DOHH2 (cell line): ENCODE results near the gene CALML3.

Experiments used
- H3F3A ChIP-seq: fragments of 200-600 bp; sonication (generic), shearing (Covaris generic); 2 replicates; pipeline ENCODE4 v1.6.0; 2016; ENCODE audit warnings: antibody characterized with exemption, mild to moderate bottlenecking; ENCODE audit not compliant: control insufficient read depth, insufficient read depth
- H3K27ac ChIP-seq: fragments of 200-600 bp; sonication (generic); 2 replicates; pipeline ENCODE4 v1.5.1; 2014; ENCODE audit warnings: low read depth, mild to moderate bottlenecking, low read length, moderate library complexity
- H3K27me3 ChIP-seq: fragments of 200-600 bp; sonication (generic); 2 replicates; pipeline ENCODE4 v1.6.1; 2014; ENCODE audit warnings: mild to moderate bottlenecking, low read length, mixed read lengths; ENCODE audit not compliant: control insufficient read depth
- H3K36me3 ChIP-seq: fragments of 200-600 bp; sonication (generic); 2 replicates; pipeline ENCODE4 v1.6.1; 2014; ENCODE audit warnings: mild to moderate bottlenecking, low read length, moderate library complexity, mixed read lengths; ENCODE audit not compliant: control insufficient read depth
- H3K4me1 ChIP-seq: fragments of 200-600 bp; sonication (generic); 2 replicates; pipeline ENCODE4 v1.6.1; 2014; ENCODE audit warnings: mild to moderate bottlenecking, low read length, mixed read lengths; ENCODE audit not compliant: control insufficient read depth
- H3K4me2 ChIP-seq: fragments of 200-600 bp; sonication (generic); 2 replicates; pipeline ENCODE4 v1.6.0; 2014; ENCODE audit warnings: mild to moderate bottlenecking, low read length, moderate library complexity
- H3K4me3 ChIP-seq: fragments of 200-600 bp; sonication (generic); 2 replicates; pipeline ENCODE4 v1.5.1; 2014; ENCODE audit warnings: mild to moderate bottlenecking, low read length, mixed read lengths
- H3K79me2 ChIP-seq: fragments of 200-600 bp; sonication (generic); 2 replicates; pipeline ENCODE4 v1.6.1; 2014; ENCODE audit warnings: mild to moderate bottlenecking, low read length, mixed read lengths; ENCODE audit not compliant: control insufficient read depth
- H3K9me2 ChIP-seq: fragments of 200-600 bp; sonication (generic); replicated peaks from 2 replicates; pipeline ENCODE4 v1.6.1; 2014; ENCODE audit warnings: mild to moderate bottlenecking, low read length, mixed read lengths; ENCODE audit not compliant: control insufficient read depth
- H3K9me3 ChIP-seq: fragments of 200-600 bp; sonication (generic); 2 replicates; pipeline ENCODE4 v1.6.1; 2014; ENCODE audit warnings: antibody characterized with exemption, low read length, mixed read lengths; ENCODE audit not compliant: control insufficient read depth, insufficient read depth
- H4K20me1 ChIP-seq: fragments of 200-600 bp; sonication (generic); 2 replicates; pipeline ENCODE4 v1.6.0; 2014; ENCODE audit warnings: low read depth, mild to moderate bottlenecking, antibody characterized with exemption, low read length, moderate library complexity; ENCODE audit not compliant: control insufficient read depth, insufficient read depth
- EZH2phosphoT487 ChIP-seq: fragments of 200-600 bp; sonication (generic); IDR thresholded peaks from 2 replicates; pipeline ENCODE4 v1.6.1; 2017; ENCODE audit warnings: borderline replicate concordance, mild to moderate bottlenecking, antibody characterized with exemption, low read length, moderate library complexity, mixed read lengths
- TF ChIP-seq, protein P1 (sequence below): fragments of 200-600 bp; sonication (generic); IDR thresholded peaks from one replicate; pipeline ENCODE4 v1.5.1; 2014; ENCODE audit warnings: antibody characterized with exemption, mild to moderate bottlenecking, low read depth, low read length; ENCODE audit not compliant: poor library complexity, severe bottlenecking

Gene CALML3

DNA sequence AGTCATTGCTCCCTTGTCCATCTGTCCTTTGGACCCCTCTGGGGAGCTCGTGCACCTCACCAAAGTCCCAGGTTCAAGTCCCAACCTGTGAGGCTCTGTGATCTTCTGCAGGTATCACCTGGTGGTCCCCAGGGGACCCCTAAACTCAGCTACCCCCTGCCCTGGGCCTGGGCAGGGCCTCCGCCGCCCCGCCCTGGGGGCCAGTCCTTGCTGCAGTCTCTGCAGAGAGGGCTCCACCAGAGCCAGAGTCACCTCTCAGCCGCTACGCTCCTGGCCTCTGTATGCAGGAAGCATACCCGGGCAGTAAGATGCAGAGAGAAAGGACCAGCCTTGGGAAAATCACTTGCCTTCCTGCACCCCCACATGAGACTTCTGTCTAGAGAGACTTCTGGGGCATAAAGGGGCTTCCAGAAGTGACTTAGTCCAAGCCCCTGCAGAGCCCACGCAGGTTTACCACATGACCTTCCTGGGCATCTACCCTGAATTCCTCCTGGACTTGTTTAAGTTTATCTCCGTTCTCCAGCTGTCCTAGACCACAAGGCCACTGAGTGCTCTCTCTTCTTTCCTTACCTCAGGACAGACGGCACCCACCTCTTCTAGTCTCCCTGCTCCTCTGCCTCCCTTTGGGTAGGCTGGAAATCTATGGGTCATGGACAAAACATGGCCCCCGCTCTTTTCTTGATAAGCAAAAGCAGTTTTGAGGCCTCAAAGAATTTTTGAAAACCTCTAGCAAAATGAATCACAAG, 46.6 kb upstream of the CALML3 start:
- no peaks in the 10 kb centered on the region for H3K9me2 ChIP-seq
- peaks cover 6% of the 10 kb centered on the region for H3K4me1 ChIP-seq
- H3K27ac ChIP-seq: no peak overlapping the region
- H4K20me1 ChIP-seq: no peaks in the 10 kb centered on the region
- no peak overlapping the region for H3K4me3 ChIP-seq
- TF ChIP-seq, protein P1, sequence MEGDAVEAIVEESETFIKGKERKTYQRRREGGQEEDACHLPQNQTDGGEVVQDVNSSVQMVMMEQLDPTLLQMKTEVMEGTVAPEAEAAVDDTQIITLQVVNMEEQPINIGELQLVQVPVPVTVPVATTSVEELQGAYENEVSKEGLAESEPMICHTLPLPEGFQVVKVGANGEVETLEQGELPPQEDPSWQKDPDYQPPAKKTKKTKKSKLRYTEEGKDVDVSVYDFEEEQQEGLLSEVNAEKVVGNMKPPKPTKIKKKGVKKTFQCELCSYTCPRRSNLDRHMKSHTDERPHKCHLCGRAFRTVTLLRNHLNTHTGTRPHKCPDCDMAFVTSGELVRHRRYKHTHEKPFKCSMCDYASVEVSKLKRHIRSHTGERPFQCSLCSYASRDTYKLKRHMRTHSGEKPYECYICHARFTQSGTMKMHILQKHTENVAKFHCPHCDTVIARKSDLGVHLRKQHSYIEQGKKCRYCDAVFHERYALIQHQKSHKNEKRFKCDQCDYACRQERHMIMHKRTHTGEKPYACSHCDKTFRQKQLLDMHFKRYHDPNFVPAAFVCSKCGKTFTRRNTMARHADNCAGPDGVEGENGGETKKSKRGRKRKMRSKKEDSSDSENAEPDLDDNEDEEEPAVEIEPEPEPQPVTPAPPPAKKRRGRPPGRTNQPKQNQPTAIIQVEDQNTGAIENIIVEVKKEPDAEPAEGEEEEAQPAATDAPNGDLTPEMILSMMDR: no peak
- TF ChIP-seq EZH2phosphoT487: no peak
- H3K9me3 ChIP-seq: no peaks in the 10 kb centered on the region
- no peaks in the 10 kb centered on the region for H3K79me2 ChIP-seq
- H3K27me3 ChIP-seq: no peaks in the 10 kb centered on the region
- no peaks in the 10 kb centered on the region for H3K36me3 ChIP-seq
- no peak overlapping the region for H3K4me2 ChIP-seq
- no peaks in the 10 kb centered on the region for H3F3A ChIP-seq

DNA sequence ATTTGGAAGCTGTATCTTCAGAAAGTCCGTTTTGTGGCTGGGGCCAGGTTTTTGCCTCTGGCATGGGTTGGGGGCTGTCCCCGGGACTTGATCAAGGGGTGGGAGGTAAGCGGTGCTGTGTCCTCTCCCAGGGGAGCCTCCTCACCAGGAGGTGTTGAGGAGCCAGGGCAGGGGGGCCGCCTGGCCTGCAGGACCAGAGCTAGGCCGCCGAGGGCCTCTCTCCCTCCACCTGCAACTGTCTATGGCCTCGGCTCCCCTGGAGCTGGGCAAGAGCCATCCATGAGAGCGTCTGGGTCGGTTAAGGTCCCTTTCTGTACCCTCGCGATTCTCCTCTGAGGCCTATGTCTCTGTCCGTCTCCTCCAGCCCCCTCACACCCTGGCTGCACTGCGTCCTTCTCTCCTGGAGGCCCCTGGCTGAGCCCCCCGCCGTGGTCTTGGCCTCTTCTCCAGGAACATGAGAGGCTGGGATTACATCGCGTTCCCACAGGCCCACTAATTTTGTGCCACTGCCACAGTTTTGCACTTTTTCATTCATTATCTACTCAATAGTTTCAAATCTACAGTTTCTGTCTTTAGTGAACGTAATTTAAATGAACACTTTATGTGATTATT, 46.0 kb upstream of the CALML3 start:
- H3K9me2 ChIP-seq: no peaks in the 10 kb centered on the region
- no peaks in the 10 kb centered on the region for H3F3A ChIP-seq
- H3K4me3 ChIP-seq: no peak overlapping the region
- peaks cover 6% of the 10 kb centered on the region for H3K4me1 ChIP-seq
- no peaks in the 10 kb centered on the region for H3K36me3 ChIP-seq
- H4K20me1 ChIP-seq: no peaks in the 10 kb centered on the region
- no peak overlapping the region for H3K27ac ChIP-seq
- no peak overlapping the region for H3K4me2 ChIP-seq
- H3K79me2 ChIP-seq: no peaks in the 10 kb centered on the region
- H3K27me3 ChIP-seq: no peaks in the 10 kb centered on the region
- TF ChIP-seq, protein P1: no peak
- TF ChIP-seq EZH2phosphoT487: no peak
- H3K9me3 ChIP-seq: no peaks in the 10 kb centered on the region

DNA sequence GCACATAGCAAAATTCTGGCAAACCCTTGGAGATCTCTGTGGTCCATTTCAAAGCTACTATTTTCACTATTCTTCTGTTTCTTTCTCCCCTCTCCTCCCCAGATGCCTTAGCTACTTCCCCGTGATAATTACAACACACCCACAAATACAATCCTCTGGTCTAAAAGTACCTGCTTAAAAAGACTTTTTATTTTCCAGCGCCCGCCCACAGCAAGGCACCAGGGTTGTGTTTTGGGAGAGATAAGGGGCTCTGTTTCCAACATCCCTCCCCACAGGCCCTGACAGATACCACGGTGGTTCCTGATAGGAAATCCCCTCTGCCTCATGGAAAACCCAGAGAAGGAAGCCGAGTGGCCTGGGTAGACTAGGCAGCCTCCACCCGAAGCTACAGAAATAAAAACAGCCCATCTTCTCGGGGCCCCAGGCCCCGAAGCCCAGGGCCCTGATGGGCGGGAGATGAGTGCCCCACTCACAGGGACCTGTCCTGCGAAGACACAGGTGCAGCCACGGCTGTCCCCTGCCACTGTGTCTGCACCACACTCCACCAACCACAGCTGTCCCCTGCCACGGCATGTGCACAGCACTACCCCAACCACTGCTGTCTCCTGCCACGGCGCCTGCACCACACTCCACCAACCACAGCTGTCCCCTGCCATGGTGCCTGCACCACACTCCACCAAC, 45.1 kb upstream of the CALML3 start:
- Histone ChIP-seq H3K9me3 (no peaks in the 10 kb centered on the region), H3K36me3 (no peaks in the 10 kb centered on the region), H3K27me3 (no peaks in the 10 kb centered on the region), H3F3A (no peaks in the 10 kb centered on the region), H3K4me3 (no peak overlapping the region), H3K9me2 (no peaks in the 10 kb centered on the region), H3K79me2 (no peaks in the 10 kb centered on the region), H3K4me1 (peaks cover 6% of the 10 kb centered on the region), H3K4me2 (no peak overlapping the region), H3K27ac (no peak overlapping the region), H4K20me1 (no peaks in the 10 kb centered on the region)
- TF ChIP-seq, protein P1: no peak
- TF ChIP-seq EZH2phosphoT487: no peak
